Tracheal epithelial cell (primary cell): ENCODE results near the gene PLAC8L1. TPM values are rescaled to one million over a fixed set of nuclear protein-coding genes. Genes with fewer than 3 reads are reported as not detected.

Experiments used
- total RNA-seq: library from RNA; depleted of rRNA; stranded (reverse); fragments of >200 nt; gene quantifications from 2 replicates; pipeline ENCODE4 v1.2.1, GENCODE V29; 2014

Gene PLAC8L1, protein sequence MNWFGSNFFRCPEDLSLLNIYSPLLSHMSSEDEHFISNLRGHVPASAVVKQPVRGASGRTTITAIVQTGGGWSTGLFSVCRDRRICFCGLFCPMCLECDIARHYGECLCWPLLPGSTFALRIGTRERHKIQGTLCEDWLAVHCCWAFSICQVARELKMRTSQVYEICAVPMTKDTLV
- total RNA-seq, result 0.43 TPM in 1 of 2 replicates, not detected in the other

DNA sequence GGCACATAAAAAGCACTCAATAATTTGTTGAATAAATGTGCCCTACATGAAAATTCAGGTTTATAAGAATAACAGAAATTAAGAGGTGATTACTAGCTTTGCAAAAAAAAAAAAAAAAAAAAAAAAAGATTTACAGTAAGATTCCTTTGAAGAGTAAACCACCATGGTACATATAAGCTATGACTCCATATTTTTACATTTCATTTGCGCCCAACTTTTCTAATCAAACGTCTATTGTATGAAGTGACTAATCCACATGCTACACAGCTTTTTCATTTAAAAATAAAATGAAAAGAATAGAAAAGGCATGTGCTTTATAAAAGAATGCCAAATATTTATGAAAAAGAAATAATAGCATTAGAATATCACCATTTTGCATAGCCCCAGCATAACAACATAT, at the start of gene PLAC8L1:
Gene PLAC8L1 (minus strand): TSS at position 101 of the 400 bp plus-strand sequence. CDS start 1,266 bp downstream, outside the sequence.

Other genes starting within 250 kb of the PLAC8L1 start
- not detected in 2 replicates for gene GRXCR2, start 232.6 kb downstream of the PLAC8L1 start, total RNA-seq
- 10.9 and 18.6 TPM in 2 replicates for gene SH3RF2, start 169.0 kb downstream of the PLAC8L1 start, total RNA-seq
- 139 and 172 TPM in 2 replicates for gene LARS1, start 77.1 kb upstream of the PLAC8L1 start, total RNA-seq
- 19.8 and 20.5 TPM in 2 replicates for gene RBM27, start 98.0 kb upstream of the PLAC8L1 start, total RNA-seq
- gene POU4F3, start 233.3 kb upstream of the PLAC8L1 start, total RNA-seq, result 0.24 TPM in 1 of 2 replicates, not detected in the other